HG03039 (cell line): ENCODE results near the gene BTBD10.
A peak's percentile ranks its signal among the peaks of the same experiment; 100 is the strongest.

Source experiments
- ATAC-seq: cut with Tn5 transposase; IDR thresholded peaks from one replicate; pipeline ENCODE4 v1.9.1; 2021; ENCODE audit warnings: mild to moderate bottlenecking, moderate library complexity; ENCODE audit not compliant: unreplicated experiment

BTBD10 gene

DNA sequence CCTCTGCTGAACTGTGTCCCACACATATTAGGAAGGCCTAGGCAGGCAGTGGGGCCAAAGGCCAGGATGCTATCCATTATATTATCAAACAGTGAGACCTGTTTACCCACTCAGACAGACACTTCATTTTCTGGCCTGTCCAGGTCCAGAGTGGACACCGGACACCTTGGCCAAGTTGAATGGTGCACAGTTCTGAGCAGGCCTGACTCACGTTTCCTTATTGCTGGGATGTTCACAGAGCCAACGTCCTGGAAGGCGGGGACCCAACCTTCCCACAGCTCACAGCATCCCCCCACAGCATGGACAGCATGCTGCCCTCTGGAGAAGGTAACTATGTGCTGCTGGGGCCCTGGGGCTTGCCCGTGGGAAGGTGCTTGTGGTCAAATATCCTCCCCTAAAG is 86.6 kb downstream of the BTBD10 start:
- ATAC-seq, result no peak

GRCh38 chr11:13375798-13376197 is 87.2 kb downstream of the BTBD10 start:
- no peak for ATAC-seq

GRCh38 chr11:13373216-13373615 is 89.8 kb downstream of the BTBD10 start:
- no peak for ATAC-seq

- ATAC-seq, result no peak
These were observed 95.0 kb downstream of the BTBD10 start for GRCh38 chr11:13368041-13368446.

DNA sequence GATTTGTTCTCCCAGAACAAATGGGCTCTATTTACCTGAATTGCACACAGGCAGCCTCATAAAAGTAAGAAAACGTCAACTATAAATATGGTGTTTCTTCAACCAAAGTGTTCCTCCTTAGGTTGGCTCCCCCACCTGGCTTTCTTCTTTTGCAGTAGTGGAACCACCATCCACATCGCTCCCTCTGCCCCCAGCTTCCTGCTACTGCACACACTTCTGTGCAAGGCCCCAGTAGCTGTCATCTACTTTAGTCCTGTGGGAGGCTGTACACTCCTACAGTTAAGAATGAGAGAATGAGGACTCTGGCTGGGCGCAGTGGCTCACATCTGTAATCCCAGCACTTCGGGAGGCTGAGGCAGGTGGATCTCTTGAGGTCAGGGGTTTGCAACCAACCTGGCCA is 95.9 kb downstream of the BTBD10 start:
- ATAC-seq, result no peak

DNA sequence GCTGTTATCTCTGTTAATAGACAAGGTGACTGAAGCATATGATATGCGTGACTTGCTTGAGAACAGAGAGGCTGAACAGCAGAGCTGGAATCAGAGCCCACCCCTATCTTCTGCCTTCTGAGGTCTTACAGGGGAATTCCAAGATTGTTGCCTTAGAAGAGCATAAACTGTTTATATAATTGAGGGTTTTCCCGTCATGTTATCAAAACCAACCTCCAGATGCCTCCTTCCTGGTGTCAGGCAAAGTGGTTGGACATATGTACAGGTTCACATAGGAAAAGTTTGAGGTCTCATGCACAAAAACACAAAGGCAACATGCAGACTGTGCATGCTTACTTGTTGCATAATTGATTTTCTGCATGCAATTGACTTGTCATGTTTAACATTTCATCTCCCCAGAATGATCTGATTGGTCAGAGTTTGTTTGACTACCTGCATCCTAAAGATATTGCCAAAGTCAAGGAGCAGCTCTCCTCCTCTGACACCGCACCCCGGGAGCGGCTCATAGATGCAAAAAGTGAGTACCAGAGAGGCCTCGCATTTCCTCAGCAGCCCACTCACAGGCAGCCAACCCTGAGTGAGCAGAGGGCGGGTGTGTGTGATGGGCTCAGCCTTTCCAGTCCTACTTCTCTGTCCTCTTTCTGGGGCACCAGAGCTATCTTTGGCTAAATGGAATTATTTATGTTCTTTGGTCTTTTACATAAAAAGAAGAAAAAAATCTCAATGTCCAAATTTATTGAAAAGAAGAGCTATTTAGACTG is 96.6 kb downstream of the BTBD10 start:
- no peak for ATAC-seq

- no peak for ATAC-seq
These were observed 98.6 kb downstream of the BTBD10 start for GRCh38 chr11:13364388-13364787.

DNA sequence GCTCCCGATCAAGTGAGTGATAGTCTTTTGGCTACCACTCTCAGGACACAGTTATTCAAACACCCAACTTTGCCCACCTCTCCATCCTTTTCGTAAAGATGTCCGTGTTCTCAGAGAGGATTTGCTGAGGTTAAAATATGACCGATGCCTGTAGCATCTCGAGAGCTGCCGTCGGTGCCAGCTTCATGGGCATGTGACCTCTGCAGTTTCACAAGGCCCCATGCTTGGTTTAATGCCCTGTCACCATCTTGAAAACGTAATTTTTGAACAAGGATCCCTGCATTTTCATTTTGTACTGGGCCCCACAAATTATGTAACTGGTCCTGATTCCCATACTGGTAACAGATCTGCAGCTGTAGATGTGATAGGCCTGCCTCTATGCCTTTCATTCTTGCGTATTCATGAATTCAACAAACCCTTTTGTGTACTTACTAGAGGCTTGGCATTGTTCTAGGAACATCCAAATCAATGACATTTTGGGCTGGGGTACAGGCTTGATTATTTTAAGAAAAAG is 100.4 kb downstream of the BTBD10 start:
- ATAC-seq, result no peak

DNA sequence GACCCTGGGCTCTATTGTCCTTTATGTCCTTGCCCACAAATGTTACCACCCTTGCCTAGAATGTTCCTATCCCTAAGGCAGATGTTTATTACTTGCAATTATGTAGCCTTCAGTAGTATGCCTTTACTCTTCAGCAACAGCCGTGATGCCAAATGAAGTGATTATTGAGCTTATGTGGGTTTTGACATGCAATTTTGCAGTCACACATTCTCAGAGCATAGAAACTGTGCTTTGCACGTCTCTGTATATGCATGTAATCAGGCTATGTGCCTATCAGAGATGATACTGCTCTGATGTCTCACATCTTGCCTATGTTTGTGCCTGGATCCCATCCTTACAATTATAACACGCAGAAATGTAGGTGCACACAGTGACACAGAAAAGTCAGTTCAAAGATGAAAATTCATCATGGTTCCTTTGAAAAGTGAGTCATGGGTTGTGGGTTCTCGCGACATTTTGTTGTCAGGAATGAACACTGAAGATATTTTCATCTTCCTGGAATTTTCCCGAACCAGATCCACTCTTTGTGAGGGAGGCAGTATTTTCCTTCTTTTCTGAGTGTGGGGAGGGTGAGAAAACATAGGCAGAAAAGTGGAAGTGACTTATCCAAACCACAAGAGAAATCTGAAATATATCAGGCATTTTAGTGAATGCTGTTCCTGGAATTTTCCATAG is 104.3 kb downstream of the BTBD10 start:
- ATAC-seq, result no peak

GRCh38 chr11:13357232-13357631 is 105.8 kb downstream of the BTBD10 start:
- ATAC-seq, result no peak

GRCh38 chr11:13355191-13355590 is 107.8 kb downstream of the BTBD10 start:
- no peak for ATAC-seq

DNA sequence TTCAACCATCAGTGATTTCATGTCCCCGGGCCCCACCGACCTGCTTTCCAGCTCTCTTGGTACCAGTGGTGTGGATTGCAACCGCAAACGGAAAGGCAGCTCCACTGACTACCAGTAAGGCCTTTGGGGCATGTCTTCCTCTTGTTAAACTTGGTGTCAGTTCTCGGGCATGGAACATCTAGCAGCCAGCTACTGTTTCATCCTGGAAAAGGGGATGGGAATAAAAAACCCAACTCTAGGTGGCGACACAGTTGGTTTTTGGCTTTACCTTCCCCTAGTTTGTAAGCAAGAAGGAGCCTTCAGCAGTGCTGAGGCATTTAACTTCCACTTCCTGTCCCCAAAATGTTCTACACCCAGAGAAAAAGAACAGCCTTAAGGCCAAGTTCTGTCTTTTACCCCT is 108.7 kb downstream of the BTBD10 start:
- no peak for ATAC-seq

- no peak for ATAC-seq
These were observed 110.3 kb downstream of the BTBD10 start for GRCh38 chr11:13352711-13353110.

DNA sequence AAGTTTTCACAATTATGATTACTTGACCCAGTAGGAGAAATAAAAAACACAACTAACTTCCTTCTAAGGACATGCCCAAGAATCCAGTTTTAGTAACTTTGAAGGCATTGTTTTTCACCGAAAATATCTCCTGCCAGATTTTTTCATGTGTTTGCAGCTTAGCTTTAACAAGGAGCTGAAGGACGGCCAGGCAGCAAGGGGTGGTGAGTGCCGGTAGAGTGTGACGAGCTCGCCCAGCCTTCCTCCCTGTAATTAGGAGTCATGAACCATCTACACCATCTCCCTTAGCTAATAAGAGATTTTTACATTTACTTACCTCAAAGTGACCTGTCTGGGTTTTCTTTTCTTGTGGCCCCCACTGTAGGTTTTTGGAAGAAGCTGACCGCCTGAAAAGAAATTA is 113.4 kb downstream of the BTBD10 start:
- no peak for ATAC-seq

- ATAC-seq, result no peak
These were observed 114.0 kb downstream of the BTBD10 start for GRCh38 chr11:13349046-13349445.

DNA sequence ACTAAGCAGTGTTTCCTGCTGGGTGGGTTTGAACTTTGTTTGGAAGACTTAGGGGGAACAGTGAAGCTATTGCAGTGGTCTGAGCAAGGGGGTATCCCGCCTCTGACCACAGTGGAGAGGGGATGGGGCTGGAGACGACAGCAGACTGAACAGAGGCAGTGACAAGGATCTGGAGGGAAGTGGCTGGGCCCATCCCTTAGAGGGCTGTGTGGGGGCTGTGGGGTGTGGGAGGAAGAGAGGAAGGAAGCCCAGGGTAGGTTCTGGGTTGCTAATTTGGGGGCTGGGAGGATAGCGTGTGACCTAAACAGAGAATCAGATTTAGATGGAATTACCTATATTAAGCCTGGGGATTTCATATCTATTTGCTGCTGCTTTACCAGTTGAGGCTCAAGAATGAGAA is 114.7 kb downstream of the BTBD10 start:
- peak; percentile 45 for ATAC-seq

GRCh38 chr11:13347901-13348300 is 115.1 kb downstream of the BTBD10 start:
- ATAC-seq, result no peak

DNA sequence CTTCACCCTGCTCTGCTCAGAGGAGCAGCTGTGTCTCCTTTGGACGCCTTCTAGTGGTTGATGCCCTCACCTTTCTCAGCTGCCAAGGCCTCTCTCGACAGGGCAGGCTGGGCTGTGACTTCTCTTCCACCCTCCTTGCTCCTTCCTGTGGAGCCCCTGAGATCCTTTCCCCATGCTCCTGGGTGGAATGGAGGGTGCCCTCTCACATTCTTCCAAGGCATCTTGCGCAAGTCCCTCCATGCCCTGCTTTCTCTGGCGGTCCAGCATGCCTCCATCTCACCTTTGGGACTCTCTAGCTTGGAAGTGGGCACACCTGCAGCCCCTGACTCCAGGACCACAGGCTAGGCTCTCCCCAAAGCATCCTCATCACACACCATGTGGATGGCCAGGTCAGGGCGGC is 116.6 kb downstream of the BTBD10 start:
- ATAC-seq, result no peak

- no peak for ATAC-seq
These were observed 118.2 kb downstream of the BTBD10 start for GRCh38 chr11:13344818-13345217.

GRCh38 chr11:13343931-13344717 is 118.9 kb downstream of the BTBD10 start:
- no peak for ATAC-seq

DNA sequence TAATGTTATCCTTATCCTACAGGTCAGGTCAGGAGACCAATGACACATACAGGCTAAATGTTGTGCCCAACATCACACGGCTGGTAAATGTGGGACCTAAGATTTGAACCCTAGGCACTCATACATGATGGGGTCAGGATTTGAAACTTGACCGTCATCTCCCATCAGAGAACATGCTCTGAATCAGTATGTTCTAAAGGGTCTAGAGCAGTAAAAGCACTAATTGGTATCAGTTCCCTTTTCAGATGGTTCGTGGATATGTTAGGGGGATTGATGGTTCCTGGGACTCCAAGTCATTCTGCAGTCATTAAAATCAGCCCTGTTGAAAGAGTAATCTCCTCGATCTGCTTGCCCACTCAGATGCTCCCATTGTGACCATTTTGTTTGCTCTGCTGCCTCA is 120.0 kb downstream of the BTBD10 start:
- no peak for ATAC-seq

DNA sequence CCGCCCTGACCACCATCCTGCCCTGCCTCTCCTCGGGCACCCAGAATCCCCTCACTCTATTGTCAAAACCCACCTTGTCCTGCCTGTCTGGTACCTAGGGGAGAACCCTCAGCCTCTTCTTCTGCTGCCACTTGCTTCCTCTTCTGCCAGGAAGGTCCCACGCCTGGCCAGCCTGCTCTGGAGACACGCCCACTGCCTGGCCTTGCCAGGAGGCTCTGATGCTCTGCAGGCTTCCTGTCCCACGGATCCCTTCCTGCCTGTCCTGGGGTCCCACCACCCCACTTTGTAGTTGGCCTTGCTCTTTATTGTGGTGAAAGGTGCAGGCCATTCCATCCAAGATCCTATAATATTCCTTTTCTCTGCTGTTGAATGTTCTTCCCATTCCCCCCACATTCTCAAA is 122.0 kb downstream of the BTBD10 start:
- ATAC-seq, result no peak
